Neural cell (in vitro differentiated cells): ENCODE measurements around the gene SLIT3.

Source experiments
- CTCF ChIP-seq: fragments of 450-650 bp; IDR thresholded peaks from 2 replicates; pipeline ENCODE4 v1.5.1; 2014; ENCODE audit warnings: antibody characterized with exemption, mild to moderate bottlenecking, moderate library complexity; ENCODE audit not compliant: poor library complexity, severe bottlenecking
- EP300 ChIP-seq: fragments of 450-650 bp; conservative IDR thresholded peaks from 2 replicates; pipeline ENCODE4 v1.6.1; 2014; ENCODE audit warnings: antibody characterized with exemption, mild to moderate bottlenecking, moderate library complexity; ENCODE audit not compliant: poor library complexity, severe bottlenecking
- EZH2 ChIP-seq: fragments of 200-600, 300-800 bp; shearing (Covaris generic), sonication (generic); IDR thresholded peaks from 2 replicates; pipeline ENCODE4 v1.6.1; 2014; ENCODE audit warnings: antibody characterized with exemption, low read length, borderline replicate concordance, mild to moderate bottlenecking; ENCODE audit not compliant: insufficient read depth, poor library complexity, severe bottlenecking
- MXI1 ChIP-seq: fragments of 450-650 bp; conservative IDR thresholded peaks from 2 replicates; pipeline ENCODE4 v1.6.1; 2014; ENCODE audit warnings: antibody characterized with exemption, mild to moderate bottlenecking; ENCODE audit not compliant: poor library complexity, severe bottlenecking
- POLR2AphosphoS5 ChIP-seq: IDR thresholded peaks from 2 replicates; pipeline ENCODE4 v1.6.1; 2012
- RAD21 ChIP-seq: fragments of 450-650 bp; conservative IDR thresholded peaks from 2 replicates; pipeline ENCODE4 v1.6.1; 2014; ENCODE audit warnings: antibody characterized with exemption, mild to moderate bottlenecking, moderate library complexity
- REST ChIP-seq: IDR thresholded peaks from 2 replicates; pipeline ENCODE4 v1.6.1; 2012; ENCODE audit warnings: borderline replicate concordance
- SMC3 ChIP-seq: fragments of 450-650 bp; conservative IDR thresholded peaks from 2 replicates; pipeline ENCODE4 v1.6.1; 2014; ENCODE audit warnings: antibody characterized with exemption, mild to moderate bottlenecking, moderate library complexity; ENCODE audit not compliant: poor library complexity
- TAF1 ChIP-seq: IDR thresholded peaks from 2 replicates; pipeline ENCODE4 v1.6.1; 2012; ENCODE audit warnings: low read depth

DNA sequence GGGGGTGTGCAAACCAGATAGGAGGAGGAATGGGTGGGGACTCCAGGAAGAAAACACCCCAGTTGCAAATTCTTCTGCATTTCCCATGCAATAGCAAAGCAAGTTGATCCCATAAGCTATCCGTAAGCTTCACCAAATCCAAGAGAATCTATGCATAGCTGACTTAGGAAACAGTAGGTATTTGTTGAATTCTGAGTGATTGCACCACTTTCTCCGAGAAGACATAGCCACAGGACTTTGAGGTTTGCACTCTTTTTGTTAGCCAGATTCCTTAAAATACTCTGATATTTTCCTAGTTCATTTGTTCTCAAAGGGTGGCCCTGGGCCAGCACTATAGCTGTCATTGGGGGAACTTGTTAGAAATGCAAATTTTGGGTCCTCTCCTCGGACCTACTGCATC is 271.9 kb downstream of the SLIT3 start:
- TF ChIP-seq RAD21 (no peak), CTCF (no peak), POLR2AphosphoS5 (no peak), EP300 (no peak), TAF1 (no peak), EZH2 (no peak), REST (no peak), SMC3 (no peak), MXI1 (no peak)
